Measurements from ENCODE around the gene THY1.

Gene THY1

GRCh38 chr11:119381181-119381988 lies 41.6 kb downstream of the THY1 start, which contains the start of gene USP2:
TSS of gene USP2 (minus strand) at chr11:119381690. CDS start at chr11:119373480, 8,210 bp downstream.
- DNase-seq: peak; percentile 94

DNA sequence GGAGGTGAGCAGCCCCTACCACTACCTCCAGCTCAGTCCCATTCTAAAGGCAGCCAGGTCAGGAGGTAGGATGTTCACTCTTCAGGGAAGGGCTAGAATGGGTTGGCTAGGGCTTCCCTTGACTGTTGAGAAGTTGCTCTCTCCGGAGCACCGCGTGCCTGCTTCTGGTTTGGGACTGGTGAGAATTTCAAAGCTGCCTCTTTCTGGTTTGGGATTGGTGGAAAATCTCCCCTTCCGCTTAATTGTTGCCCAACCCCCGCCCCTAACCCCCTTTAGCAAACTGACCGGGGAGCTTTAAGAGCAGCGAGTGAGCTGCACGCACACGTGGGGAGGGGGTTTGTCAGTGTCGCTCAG lies 42.2 kb downstream of the THY1 start:
- DNase-seq: no peak

- DNase-seq: no peak
Observed at GRCh38 chr11:119380160-119380826, 42.7 kb downstream of the THY1 start.

- DNase-seq: no peak
Observed at GRCh38 chr11:119378851-119379465, 44.0 kb downstream of the THY1 start.

DNA sequence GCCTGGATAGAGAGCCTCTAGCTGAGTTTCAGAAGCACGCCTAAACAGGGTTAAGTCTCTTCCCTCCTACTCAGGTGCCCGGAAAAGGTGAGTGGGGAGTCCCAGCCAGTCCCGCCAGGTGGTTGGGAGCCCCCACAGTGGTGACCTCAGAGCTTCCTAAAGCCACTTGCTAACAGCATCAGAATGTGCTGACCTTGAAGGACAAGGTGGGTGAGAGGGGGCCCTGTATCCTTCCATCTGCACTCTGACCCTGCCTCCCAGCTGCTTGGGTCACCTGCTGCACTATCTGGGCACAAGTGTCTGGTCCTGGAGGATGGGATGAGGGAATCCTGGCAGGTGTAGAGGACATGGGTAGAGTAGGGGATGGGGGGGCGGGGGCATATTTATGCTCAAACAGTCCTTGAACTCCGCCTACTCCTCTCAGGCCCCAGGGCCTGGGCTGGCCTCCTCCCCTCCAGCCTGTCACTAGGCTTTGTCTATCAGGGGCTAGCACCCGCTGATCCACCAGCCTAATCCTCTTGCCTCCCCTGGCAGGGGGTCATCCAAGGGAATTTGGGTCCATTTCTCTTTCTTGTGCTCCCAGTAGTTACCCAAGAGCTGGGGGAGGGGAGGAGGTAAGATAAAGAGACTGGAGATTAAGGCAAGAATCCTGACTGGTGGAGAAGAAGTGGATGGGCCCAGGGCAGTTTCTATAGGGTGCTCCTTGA lies 44.9 kb downstream of the THY1 start:
- DNase-seq: no peak

GRCh38 chr11:119377112-119377901 lies 45.7 kb downstream of the THY1 start:
- no peak for DNase-seq

DNA sequence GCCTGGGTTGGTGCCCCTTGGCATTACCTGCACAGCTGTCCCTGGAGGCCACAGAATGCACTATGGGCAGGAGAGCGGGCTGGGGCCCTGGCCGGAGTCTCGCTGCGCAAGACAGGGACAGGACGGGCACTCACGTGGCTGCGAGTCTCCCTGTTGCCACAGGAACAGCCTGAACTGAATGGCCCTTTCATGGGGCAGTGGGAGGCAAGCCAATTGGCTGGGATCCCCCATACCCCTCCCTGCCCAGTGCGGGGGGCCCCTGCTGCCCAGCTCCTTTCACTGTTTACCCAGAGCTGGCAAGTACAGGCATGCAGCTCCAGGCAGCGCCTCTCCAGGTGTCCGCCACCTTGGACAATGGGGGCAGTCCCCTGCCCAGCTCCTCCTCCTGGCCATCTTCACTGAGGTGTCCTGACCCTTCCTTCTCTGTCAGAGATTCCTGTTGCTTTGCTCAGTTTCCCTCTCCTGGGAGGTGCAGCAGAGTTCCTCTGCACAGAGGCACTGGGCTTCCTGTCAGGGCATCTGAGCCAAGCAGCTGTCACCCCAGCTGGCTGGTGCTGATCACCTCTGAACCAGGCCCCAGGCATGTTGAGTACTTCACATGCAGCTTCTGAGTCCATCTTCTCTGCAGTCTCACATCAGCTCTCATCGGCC lies 46.6 kb downstream of the THY1 start:
- peak; percentile 31 for DNase-seq

- peak; percentile 88 for DNase-seq
Observed at GRCh38 chr11:119375337-119376196, 47.4 kb downstream of the THY1 start.

GRCh38 chr11:119374632-119375336 lies 48.2 kb downstream of the THY1 start:
- no peak for DNase-seq

- peak; percentile 72 for DNase-seq
Observed at GRCh38 chr11:119373921-119374631, 48.9 kb downstream of the THY1 start.

DNA sequence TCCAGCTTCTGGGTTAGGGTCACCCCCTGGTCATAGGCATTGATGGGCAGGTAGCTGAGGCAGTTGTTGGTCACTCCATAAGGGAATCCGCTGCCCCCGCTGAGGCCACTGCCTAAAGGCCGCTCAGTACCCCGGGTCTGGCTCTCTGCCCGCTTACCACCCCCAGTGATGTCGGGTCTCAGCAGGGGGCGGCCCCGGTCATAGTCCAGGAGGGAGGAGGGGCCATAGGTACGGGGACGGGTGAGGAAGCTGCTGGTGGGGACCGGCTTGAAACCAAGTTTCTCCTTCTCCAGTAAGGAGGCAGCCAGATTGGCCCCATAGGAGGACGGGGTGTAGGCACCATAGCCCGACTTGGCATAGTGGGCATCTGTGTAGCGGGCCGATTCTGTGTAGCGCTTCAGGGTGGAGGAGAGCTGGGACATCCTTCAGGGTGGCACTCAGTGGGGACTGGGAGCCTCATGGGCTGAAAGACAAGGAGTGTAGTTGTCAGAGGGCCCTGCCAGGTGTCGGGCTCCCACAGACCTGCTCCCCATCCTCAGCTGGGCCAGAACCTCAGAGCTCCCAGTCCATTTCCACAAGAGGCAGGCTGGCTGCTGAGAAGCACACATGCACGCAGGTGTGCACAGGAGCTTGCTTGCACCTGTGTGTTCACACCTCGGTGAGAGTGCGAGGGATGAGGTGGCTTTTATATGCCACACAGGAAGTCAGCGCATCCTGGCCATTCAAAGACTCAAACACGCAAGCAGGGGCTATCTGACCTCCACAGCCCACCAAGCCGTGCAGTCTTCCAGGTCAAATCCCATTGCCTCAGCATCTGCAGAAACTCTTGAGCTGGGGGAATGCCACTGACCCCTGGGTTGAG lies 49.7 kb downstream of the THY1 start:
- no peak for DNase-seq

DNA sequence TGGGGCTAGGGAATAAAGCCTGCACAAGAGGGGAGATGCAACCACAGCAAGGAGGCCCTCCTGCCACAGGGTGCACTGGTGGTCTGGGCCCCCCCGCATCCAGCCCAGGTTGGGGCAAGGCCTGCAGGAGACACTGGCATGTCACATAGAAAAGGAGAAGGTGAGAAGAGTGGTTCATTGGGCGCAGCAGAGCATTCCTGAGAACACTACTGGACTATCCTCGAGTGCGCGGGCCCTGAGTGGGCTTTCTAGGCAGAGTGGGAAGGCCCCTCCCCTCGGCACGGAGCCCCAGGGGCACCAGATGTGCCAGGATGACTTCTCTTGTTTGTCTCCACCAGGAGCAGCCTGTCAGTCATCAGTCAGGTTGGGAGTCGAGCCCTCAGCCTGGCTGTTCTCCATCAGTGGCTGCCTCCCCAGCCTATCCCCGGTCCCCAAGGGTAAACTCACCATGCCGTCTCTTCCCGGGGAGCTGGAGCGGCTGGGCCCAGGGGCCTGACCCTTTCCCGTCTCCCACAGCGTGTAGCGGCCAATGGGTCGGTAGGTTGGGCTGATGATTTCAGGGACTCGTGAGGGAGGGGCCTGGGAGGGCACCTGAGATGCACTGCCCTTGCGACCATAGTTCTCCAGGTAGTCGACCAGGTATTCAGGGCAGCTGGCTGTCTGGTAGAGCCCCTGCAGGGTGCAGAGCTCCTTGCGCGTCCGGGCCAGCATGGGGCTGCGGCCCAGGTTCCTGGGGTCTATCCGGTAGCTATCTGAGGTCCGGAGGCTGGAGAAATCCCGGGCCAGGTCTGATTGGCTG lies 50.5 kb downstream of the THY1 start:
- no peak for DNase-seq

GRCh38 chr11:119371778-119372182 lies 51.2 kb downstream of the THY1 start:
- no peak for DNase-seq

DNA sequence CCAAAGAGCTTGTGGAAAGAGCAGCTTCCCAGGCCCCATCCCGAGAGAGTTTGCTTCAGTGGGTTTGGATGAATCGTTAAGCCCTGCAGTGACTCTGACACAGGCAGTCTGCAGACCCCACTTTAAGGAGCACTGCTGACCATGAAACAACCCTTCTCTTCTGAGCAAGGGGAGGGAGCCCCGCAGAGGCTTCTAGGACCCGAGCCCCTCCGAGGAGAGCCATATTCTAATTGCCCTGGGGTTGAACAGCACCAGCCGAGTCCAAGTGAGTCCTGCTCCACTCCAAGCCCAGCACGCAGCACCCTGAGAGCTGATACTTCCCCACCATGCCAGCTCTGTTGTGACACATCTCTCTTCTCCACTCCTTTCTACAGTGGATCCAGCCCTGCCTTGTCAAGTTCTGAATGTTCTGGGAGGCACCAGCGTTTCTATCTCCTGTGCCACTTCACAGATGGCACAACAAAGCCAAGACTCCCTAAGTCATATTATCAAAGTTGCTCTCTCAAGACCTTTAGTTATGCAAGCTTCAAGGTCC lies 51.8 kb downstream of the THY1 start:
- DNase-seq: no peak

- no peak for DNase-seq
Observed at GRCh38 chr11:119370486-119371046, 52.4 kb downstream of the THY1 start.

DNA sequence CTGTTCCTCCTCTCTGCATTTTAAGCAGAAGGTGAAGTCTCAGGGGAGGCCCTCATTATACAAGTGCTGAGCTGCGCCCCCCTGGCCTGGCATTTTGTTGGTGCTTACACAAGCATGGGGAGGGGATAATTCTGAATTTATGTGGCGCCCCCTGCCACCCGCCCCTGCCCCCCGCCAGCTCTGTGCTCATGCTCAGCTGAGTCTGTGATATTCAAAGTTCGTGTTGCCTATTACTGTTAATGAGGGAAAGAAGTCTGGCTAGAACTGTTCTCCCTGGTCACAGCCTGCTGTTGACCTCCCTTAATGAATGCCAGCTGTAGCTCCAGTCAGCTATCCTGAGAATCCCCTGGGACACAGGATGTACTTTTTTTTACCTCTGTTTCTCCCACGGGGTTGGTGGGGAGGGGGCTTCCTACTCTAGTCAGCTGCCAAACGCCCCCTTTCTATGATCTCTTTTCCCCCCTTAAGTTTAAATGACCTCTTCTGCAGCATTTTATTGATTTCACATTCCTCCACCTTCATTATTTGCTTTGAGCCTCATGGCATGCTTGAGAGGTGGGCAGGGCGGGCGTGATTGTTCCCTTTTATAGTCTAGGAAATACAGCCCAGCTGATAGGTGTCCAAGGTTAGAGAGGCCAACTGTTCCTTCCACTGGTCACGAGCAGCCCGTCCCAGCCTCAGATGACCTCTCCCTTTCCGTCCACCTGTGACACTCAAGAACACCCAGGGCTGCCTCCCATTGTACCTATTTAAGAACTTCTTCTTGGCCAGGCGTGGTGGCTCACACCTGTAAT lies 53.6 kb downstream of the THY1 start:
- DNase-seq: no peak

Measured in HCEC 1CT (cell line).